Measurements from ENCODE around the gene USP3. TPM values are rescaled to one million over a fixed set of nuclear protein-coding genes. Genes with fewer than 3 reads are reported as not detected.

USP3 gene
- total and polyA plus RNA-seq, 2 donors (not counting 1 experiment from before 2014, with no cell fraction given) = 21.3 to 55.5 TPM

DNA sequence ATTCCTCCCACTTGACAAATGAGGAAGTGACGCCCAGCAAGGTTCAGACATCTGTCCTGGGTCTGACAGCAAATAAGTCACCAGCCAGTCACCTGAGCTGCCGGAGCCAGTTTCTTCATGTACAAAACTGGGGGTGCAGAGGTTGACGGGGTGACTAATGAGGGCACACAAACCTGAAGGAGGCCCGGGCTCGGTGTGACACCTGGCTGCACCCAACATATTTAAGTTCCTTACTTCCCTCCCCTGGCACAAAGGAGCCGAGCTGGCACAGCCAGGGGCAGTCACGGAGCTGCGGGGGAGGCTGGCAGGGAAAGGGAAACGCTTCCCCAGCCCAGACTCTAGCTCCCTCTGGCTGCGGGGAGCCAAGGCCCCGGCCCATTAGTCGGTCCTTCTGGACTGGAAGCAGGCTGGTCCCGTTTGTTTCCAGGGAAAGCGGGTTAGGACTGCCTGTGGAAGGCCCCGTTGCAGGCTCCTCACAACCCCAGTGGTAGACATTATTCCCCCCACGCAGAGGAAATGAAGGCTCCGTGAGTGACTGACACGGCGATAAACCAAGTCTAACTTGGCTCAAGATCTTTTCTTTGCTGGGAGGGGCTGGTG is 95.1 kb downstream of the USP3 start:
- no peaks in the 10 kb centered on the region for H4K20me1 ChIP-seq (ENCODE audit: control insufficient read depth, extremely low read depth, insufficient read depth, low read length)
- no peaks in the 10 kb centered on the region for H3K36me3 ChIP-seq (ENCODE audit: control insufficient read depth, insufficient read depth, low read length)
- no peaks in the 10 kb centered on the region for H3K79me2 ChIP-seq (ENCODE audit: control insufficient read depth, insufficient read depth, low read length)
- H2AFZ ChIP-seq (ENCODE audit: low read length) = no peak overlapping the region
- no peak overlapping the region for H3K27ac ChIP-seq (ENCODE audit: insufficient read depth, low read length)
- DNase-seq (ENCODE audit: low read depth in 2 of 2) = peak; percentile 34 to 42
- no peaks in the 10 kb centered on the region for H3K27me3 ChIP-seq (ENCODE audit: control insufficient read depth, insufficient read depth, low read length)
- H3K4me3 ChIP-seq (replicated peaks in 1 of 4; ENCODE audit: control extremely low read depth in 1 of 4, insufficient read depth in 1 of 4, low read depth in 3 of 4, low read length in 4 of 4) = peak overlapping the region in 1 of 4 experiments; percentile 66
- H3K4me2 ChIP-seq (ENCODE audit: extremely low read depth, insufficient read depth, low read length) = peak overlapping the region; percentile 86
- TF ChIP-seq, protein P1, sequence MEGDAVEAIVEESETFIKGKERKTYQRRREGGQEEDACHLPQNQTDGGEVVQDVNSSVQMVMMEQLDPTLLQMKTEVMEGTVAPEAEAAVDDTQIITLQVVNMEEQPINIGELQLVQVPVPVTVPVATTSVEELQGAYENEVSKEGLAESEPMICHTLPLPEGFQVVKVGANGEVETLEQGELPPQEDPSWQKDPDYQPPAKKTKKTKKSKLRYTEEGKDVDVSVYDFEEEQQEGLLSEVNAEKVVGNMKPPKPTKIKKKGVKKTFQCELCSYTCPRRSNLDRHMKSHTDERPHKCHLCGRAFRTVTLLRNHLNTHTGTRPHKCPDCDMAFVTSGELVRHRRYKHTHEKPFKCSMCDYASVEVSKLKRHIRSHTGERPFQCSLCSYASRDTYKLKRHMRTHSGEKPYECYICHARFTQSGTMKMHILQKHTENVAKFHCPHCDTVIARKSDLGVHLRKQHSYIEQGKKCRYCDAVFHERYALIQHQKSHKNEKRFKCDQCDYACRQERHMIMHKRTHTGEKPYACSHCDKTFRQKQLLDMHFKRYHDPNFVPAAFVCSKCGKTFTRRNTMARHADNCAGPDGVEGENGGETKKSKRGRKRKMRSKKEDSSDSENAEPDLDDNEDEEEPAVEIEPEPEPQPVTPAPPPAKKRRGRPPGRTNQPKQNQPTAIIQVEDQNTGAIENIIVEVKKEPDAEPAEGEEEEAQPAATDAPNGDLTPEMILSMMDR (conservative IDR thresholded peaks at IDR 0.05 in 1 of 2, IDR thresholded peaks at IDR 0.05 in 1 of 2; ENCODE audit: low read depth in 1 of 2, low read length in 2 of 2) = peak; percentile 42 to 50
- TF ChIP-seq EZH2 (IDR thresholded peaks at IDR 0.05; ENCODE audit: low read length, missing control alignments) = no peak
- H3K9ac ChIP-seq (ENCODE audit: insufficient read depth, low read length) = no peak overlapping the region
- H3K9me3 ChIP-seq (ENCODE audit: control insufficient read depth, insufficient read depth, low read depth, low read length) = no peaks in the 10 kb centered on the region
- H3K4me1 ChIP-seq (ENCODE audit: control insufficient read depth, extremely low read depth, insufficient read depth, low read length) = peaks cover 19% of the 10 kb centered on the region

DNA sequence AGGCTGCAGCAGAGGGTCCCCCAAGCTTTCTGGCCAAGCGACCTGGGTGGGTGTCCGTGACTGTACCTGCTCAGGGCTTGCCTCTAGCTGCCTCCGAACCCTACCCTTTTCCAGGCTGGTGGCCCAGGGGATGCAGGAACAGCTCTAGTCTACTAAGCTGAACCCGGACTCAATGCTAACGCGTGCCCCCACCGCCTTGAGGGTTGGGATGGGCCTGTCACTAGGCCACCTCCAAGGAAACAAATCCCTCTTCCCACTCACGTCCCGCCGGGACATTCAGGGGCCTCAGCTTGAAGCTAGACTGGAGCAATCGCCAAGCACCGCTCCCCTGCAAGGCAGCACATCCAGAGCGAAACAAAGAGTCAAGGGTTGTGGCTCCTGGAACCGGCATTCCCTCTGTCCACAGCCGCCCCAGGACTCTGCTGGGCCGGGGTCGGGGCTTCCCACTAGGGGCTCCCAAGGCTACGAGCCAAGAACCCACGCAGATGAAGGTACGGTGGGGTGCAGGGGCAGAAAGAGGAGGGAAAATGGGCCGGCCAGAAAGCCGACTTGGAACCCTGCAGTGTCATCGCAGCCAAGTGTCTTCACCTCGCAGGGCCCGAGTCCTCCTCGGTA is 95.7 kb downstream of the USP3 start:
- H3K4me3 ChIP-seq (replicated peaks in 1 of 4; ENCODE audit: control extremely low read depth in 1 of 4, insufficient read depth in 1 of 4, low read depth in 3 of 4, low read length in 4 of 4) = peak overlapping the region; percentile 43 to 66 (median 62)
- H3K9me3 ChIP-seq (ENCODE audit: control insufficient read depth, insufficient read depth, low read depth, low read length) = no peaks in the 10 kb centered on the region
- peaks cover 19% of the 10 kb centered on the region for H3K4me1 ChIP-seq (ENCODE audit: control insufficient read depth, extremely low read depth, insufficient read depth, low read length)
- TF ChIP-seq, protein P1 (conservative IDR thresholded peaks at IDR 0.05 in 1 of 2, IDR thresholded peaks at IDR 0.05 in 1 of 2; ENCODE audit: low read depth in 1 of 2, low read length in 2 of 2) = no peak
- TF ChIP-seq EZH2 (IDR thresholded peaks at IDR 0.05; ENCODE audit: low read length, missing control alignments) = no peak
- H3K4me2 ChIP-seq (ENCODE audit: extremely low read depth, insufficient read depth, low read length) = peak overlapping the region; percentile 86
- peak overlapping the region; percentile 47 for H3K9ac ChIP-seq (ENCODE audit: insufficient read depth, low read length)
- peak overlapping the region; percentile 73 for H2AFZ ChIP-seq (ENCODE audit: low read length)
- no peaks in the 10 kb centered on the region for H4K20me1 ChIP-seq (ENCODE audit: control insufficient read depth, extremely low read depth, insufficient read depth, low read length)
- H3K27me3 ChIP-seq (ENCODE audit: control insufficient read depth, insufficient read depth, low read length) = no peaks in the 10 kb centered on the region
- no peaks in the 10 kb centered on the region for H3K79me2 ChIP-seq (ENCODE audit: control insufficient read depth, insufficient read depth, low read length)
- H3K36me3 ChIP-seq (ENCODE audit: control insufficient read depth, insufficient read depth, low read length) = no peaks in the 10 kb centered on the region
- DNase-seq (ENCODE audit: low read depth in 2 of 2) = no peak
- H3K27ac ChIP-seq (ENCODE audit: insufficient read depth, low read length) = peak overlapping the region; percentile 63

DNA sequence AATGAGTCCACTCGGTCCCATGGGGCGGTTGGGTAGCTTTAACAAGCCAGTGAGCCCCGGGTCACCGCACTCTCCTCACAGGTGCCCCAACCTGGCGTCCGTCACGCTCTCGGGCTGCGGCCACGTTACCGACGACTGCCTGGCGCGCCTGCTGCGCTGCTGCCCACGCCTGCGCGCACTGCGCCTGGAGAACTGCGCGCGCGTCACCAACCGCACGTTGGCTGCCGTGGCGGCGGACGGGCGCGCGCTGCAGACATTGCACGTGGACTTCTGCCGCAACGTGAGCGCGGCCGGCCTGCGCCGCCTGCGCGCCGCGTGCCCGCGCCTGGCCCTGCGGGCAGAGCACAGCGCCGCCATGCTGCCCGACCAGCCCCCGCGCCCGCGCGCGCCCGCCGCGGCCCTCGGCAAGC is 96.2 kb downstream of the USP3 start:
- Histone ChIP-seq H3K4me3 (replicated peaks in 1 of 4; ENCODE audit: control extremely low read depth in 1 of 4, insufficient read depth in 1 of 4, low read depth in 3 of 4, low read length in 4 of 4) (peak overlapping the region; percentile 72 to 79 (median 73)), H3K27me3 (ENCODE audit: control insufficient read depth, insufficient read depth, low read length) (no peaks in the 10 kb centered on the region), H3K9me3 (ENCODE audit: control insufficient read depth, insufficient read depth, low read depth, low read length) (no peaks in the 10 kb centered on the region), H3K79me2 (ENCODE audit: control insufficient read depth, insufficient read depth, low read length) (no peaks in the 10 kb centered on the region), H2AFZ (ENCODE audit: low read length) (peak overlapping the region; percentile 89), H3K4me1 (ENCODE audit: control insufficient read depth, extremely low read depth, insufficient read depth, low read length) (peaks cover 17% of the 10 kb centered on the region), H3K27ac (ENCODE audit: insufficient read depth, low read length) (peak overlapping the region; percentile 64), H4K20me1 (ENCODE audit: control insufficient read depth, extremely low read depth, insufficient read depth, low read length) (no peaks in the 10 kb centered on the region), H3K36me3 (ENCODE audit: control insufficient read depth, insufficient read depth, low read length) (no peaks in the 10 kb centered on the region), H3K4me2 (ENCODE audit: extremely low read depth, insufficient read depth, low read length) (peak overlapping the region; percentile 96), H3K9ac (ENCODE audit: insufficient read depth, low read length) (peak overlapping the region; percentile 77)
- TF ChIP-seq, protein P1 (conservative IDR thresholded peaks at IDR 0.05 in 1 of 2, IDR thresholded peaks at IDR 0.05 in 1 of 2; ENCODE audit: low read depth in 1 of 2, low read length in 2 of 2) = no peak
- no peak for TF ChIP-seq EZH2 (IDR thresholded peaks at IDR 0.05; ENCODE audit: low read length, missing control alignments)
- peak; percentile 92 to 95 for DNase-seq (ENCODE audit: low read depth in 2 of 2)
